Adrenal gland (tissue), 5 donors: Measurements from ENCODE around the gene OR2W3.

ENCODE experiments used
- POLR2A ChIP-seq, 2 donors: fragments of 450-650 bp; IDR thresholded peaks; one replicate each; pipeline ENCODE4 v1.6.1; 2017; ENCODE audit warnings: antibody characterized with exemption in 2 of 2, mild to moderate bottlenecking in 2 of 2, moderate library complexity in 1 of 2
- TF ChIP-seq, protein P1 (sequence below), 6 experiments: fragments of 450-650 bp in 4 of 6; fragments of 200-600 bp in 2 of 6; sonication (generic) in 1 of 6; IDR thresholded peaks; 1 replicate in 5 of 6; 2 replicates in 1 of 6; pipeline versions ENCODE4 v1.5.1 to v1.8.0; 2016 to 2021; ENCODE audit warnings: antibody characterized with exemption in 6 of 6, mild to moderate bottlenecking in 2 of 6, moderate library complexity in 1 of 6
- donor health status: DM: no; HTN: no; CAD: no.

DNA sequence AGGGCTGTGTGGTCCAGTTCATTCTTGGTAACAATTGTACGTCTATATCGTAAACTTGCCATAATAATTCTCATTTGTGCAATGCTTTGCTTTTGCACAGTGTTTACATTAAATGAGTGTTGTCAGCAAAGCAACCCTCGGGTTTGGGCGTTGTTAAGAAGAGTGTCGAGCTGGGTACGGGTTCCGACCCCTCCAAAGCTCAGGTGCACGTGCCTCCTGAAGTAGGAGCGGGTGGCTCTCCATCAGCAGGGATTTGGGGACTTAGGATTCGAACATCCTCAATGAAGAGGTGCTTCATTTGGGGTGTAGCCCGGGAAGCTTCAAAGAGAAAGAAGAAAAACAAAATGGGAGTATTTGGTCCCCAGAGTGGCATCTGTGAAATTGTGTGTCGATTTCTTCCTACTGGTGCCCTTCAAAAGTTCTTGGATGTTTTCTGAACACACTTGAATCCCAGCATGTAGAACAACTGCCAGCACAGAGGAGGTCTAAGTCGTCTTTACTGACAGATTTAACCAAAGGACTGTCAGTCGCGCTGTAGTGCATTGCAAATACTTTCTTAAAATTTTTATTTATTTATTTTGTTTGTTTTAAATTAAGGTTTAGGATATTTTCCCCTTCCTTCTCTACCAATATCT is 37.3 kb upstream of the OR2W3 start:
- no peak for TF ChIP-seq POLR2A (IDR thresholded peaks at IDR 0.05)
- TF ChIP-seq, protein P1, sequence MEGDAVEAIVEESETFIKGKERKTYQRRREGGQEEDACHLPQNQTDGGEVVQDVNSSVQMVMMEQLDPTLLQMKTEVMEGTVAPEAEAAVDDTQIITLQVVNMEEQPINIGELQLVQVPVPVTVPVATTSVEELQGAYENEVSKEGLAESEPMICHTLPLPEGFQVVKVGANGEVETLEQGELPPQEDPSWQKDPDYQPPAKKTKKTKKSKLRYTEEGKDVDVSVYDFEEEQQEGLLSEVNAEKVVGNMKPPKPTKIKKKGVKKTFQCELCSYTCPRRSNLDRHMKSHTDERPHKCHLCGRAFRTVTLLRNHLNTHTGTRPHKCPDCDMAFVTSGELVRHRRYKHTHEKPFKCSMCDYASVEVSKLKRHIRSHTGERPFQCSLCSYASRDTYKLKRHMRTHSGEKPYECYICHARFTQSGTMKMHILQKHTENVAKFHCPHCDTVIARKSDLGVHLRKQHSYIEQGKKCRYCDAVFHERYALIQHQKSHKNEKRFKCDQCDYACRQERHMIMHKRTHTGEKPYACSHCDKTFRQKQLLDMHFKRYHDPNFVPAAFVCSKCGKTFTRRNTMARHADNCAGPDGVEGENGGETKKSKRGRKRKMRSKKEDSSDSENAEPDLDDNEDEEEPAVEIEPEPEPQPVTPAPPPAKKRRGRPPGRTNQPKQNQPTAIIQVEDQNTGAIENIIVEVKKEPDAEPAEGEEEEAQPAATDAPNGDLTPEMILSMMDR (IDR thresholded peaks at IDR 0.05) = no peak
